CD4-positive, alpha-beta memory T cell (primary cell): ENCODE measurements around the gene TINAGL1. TPM values are rescaled to one million over a fixed set of nuclear protein-coding genes. Genes with fewer than 3 reads are reported as not detected.

Source experiments
- CTCF ChIA-PET: fragments of 350-600 bp; sonication (Branson Sonifier 250); formaldehyde crosslinking; loops from one replicate; lab custom pipeline; 2021; ENCODE audit warnings: inconsistent platforms; ENCODE audit not compliant: partially characterized antibody; lab: Charles Lee
- POLR2A ChIA-PET: fragments of 350-600 bp; sonication (Branson Sonifier 250); formaldehyde crosslinking; loops from one replicate; lab custom pipeline; 2021; ENCODE audit not compliant: partially characterized antibody; lab: Charles Lee
- DNase-seq, 5 donors: peaks; one replicate each; pipeline versions ENCODE4 v3.0.0 to v3.0.0-alpha.2; 2020 to 2022; ENCODE audit warnings: mixed read lengths in 1 of 5
- H3K27ac ChIP-seq: one replicate; pipeline ENCODE4 v1.7.0; 2013; ENCODE audit warnings: low read depth, low read length
- H3K27me3 ChIP-seq: 2 replicates; pipeline ENCODE4 v1.7.0; 2013; ENCODE audit warnings: mild to moderate bottlenecking, low read length, moderate library complexity; ENCODE audit not compliant: insufficient read depth
- H3K36me3 ChIP-seq: 2 replicates; pipeline ENCODE4 v1.7.0; 2013; ENCODE audit warnings: mild to moderate bottlenecking, low read length, moderate library complexity; ENCODE audit not compliant: insufficient read depth
- H3K4me1 ChIP-seq: 2 replicates; pipeline ENCODE4 v1.7.0; 2013; ENCODE audit warnings: mild to moderate bottlenecking, low read length, moderate library complexity; ENCODE audit not compliant: insufficient read depth
- H3K4me3 ChIP-seq, 2 donors: one replicate each; pipeline ENCODE4 v1.7.0; 2013; ENCODE audit warnings: low read length in 2 of 2, mild to moderate bottlenecking in 1 of 2
- H3K9me3 ChIP-seq, 2 donors: one replicate each; pipeline ENCODE4 v1.7.0; 2013; ENCODE audit warnings: low read length in 2 of 2, control low read depth in 1 of 2; ENCODE audit not compliant: control insufficient read depth in 1 of 2
- H3K27ac Mint-ChIP-seq, 7 donors: one replicate each; pipeline ENCODE4 v1.8.0; 2020 to 2021; ENCODE audit warnings: mixed read lengths in 7 of 7, mild to moderate bottlenecking in 6 of 7, inconsistent platforms in 3 of 7, moderate library complexity in 3 of 7
- H3K27me3 Mint-ChIP-seq, 2 donors: one replicate each; pipeline ENCODE4 v1.8.0; 2020 to 2021; ENCODE audit warnings: mixed read lengths in 2 of 2
- H3K36me3 Mint-ChIP-seq, 2 donors: one replicate each; pipeline ENCODE4 v1.8.0; 2020 to 2021; ENCODE audit warnings: mixed read lengths in 2 of 2, inconsistent platforms in 1 of 2, mild to moderate bottlenecking in 1 of 2
- H3K4me1 Mint-ChIP-seq, 4 donors: one replicate each; pipeline ENCODE4 v1.8.0; 2020 to 2021; ENCODE audit warnings: mixed read lengths in 4 of 4, mild to moderate bottlenecking in 1 of 4
- H3K4me3 Mint-ChIP-seq, 8 donors: one replicate each; pipeline ENCODE4 v1.8.0; 2020 to 2021; ENCODE audit warnings: mixed read lengths in 8 of 8, mild to moderate bottlenecking in 7 of 8, moderate library complexity in 6 of 8, inconsistent platforms in 3 of 8
- H3K9me3 Mint-ChIP-seq, 8 donors: one replicate each; pipeline ENCODE4 v1.8.0; 2020 to 2021; ENCODE audit warnings: mixed read lengths in 8 of 8, mild to moderate bottlenecking in 5 of 8, inconsistent platforms in 3 of 8, moderate library complexity in 1 of 8
- intact Hi-C: fragments of 100-400 bp; cut with micrococcal nuclease; formaldehyde crosslinking; loops from one replicate; pipeline ENCODE4 v1.15.1; 2023
- polyA plus RNA-seq, 2 donors: library from polyadenylated mRNA; unstranded; fragments of 300-500 nt; fragmentation: Illumina TruSeq; gene quantifications; one replicate each; pipeline ENCODE4 v1.2.3, GENCODE V29; 2021
- total RNA-seq, 2 experiments: library from RNA; stranded (reverse); gene quantifications; one replicate each; pipeline ENCODE4 v1.2.3, GENCODE V29; 2021

The TINAGL1 gene
- total and polyA plus RNA-seq, 4 experiments from 2014 or later: not detected

GRCh38 chr1:31633117-31633516, 56.8 kb downstream of the TINAGL1 start:
- Mint-ChIP-seq H3K36me3 (peaks cover 43 to 76% of the 10 kb centered on the region in 2 donors), H3K4me3 (no peak overlapping the region), H3K9me3 (peaks cover 0 to 3% (median 0%) of the 10 kb centered on the region in 8 donors), H3K4me1 (peaks cover 0 to 18% (median 14%) of the 10 kb centered on the region in 4 donors), H3K27me3 (no peaks in the 10 kb centered on the region), H3K27ac (no peak overlapping the region)
- peaks cover 69% of the 10 kb centered on the region for H3K36me3 ChIP-seq
- H3K27me3 ChIP-seq: no peaks in the 10 kb centered on the region
- intact Hi-C loops: no loop called here
- CTCF ChIA-PET: interaction anchor here (0.9 kb wide), 1 partner anchor 12 kb away, joined by 3 read pairs; the partner anchor contains the start of gene PEF1
- H3K4me3 ChIP-seq: no peak overlapping the region
- no peaks in the 10 kb centered on the region for H3K9me3 ChIP-seq
- POLR2A ChIA-PET: no interaction called here
- no peaks in the 10 kb centered on the region for H3K4me1 ChIP-seq
- no peak overlapping the region for H3K27ac ChIP-seq
- peak in 1 of 5 donors; percentile 35 for DNase-seq

Other genes with a start within 250 kb of the TINAGL1 start
- gene FABP3, start 203.4 kb upstream of the TINAGL1 start, total RNA-seq: 1 to 10 TPM in 1 of 2 experiments, not detected in 1; 1.2 TPM
- not detected for gene FABP3, start 203.4 kb upstream of the TINAGL1 start, polyA plus RNA-seq
- gene SERINC2, start 163.3 kb upstream of the TINAGL1 start, total RNA-seq: under 1 TPM; 0.11 to 0.15 TPM
- under 1 TPM in 1 of 2 donors, not detected in 1; 0.18 TPM for gene SERINC2, start 163.3 kb upstream of the TINAGL1 start, polyA plus RNA-seq
- not detected for gene HCRTR1, start 41.2 kb downstream of the TINAGL1 start, total RNA-seq
- not detected for gene HCRTR1, start 41.2 kb downstream of the TINAGL1 start, polyA plus RNA-seq
- 10 to 100 TPM; 39.1 to 41.7 TPM for gene PEF1, start 68.4 kb downstream of the TINAGL1 start, total RNA-seq
- 100 to 1,000 TPM in 1 of 2 donors, 10 to 100 TPM in 1; 84.7 to 124 TPM for gene PEF1, start 68.4 kb downstream of the TINAGL1 start, polyA plus RNA-seq
- gene COL16A1, start 127.5 kb downstream of the TINAGL1 start, total RNA-seq: not detected
- not detected for gene COL16A1, start 127.5 kb downstream of the TINAGL1 start, polyA plus RNA-seq
- 1 to 10 TPM; 1.5 to 2.0 TPM for gene ADGRB2, start 187.8 kb downstream of the TINAGL1 start, total RNA-seq
- under 1 TPM in 1 of 2 donors, not detected in 1; 0.55 TPM for gene ADGRB2, start 187.8 kb downstream of the TINAGL1 start, polyA plus RNA-seq
- gene SPOCD1, start 239.5 kb downstream of the TINAGL1 start, total RNA-seq: under 1 TPM; 0.61 to 0.94 TPM
- not detected for gene SPOCD1, start 239.5 kb downstream of the TINAGL1 start, polyA plus RNA-seq